GM21825 (cell line): ENCODE measurements around the gene DCT.

Experiments
- ATAC-seq: cut with Tn5 transposase; IDR thresholded peaks from one replicate; pipeline ENCODE4 v1.9.1; 2021; ENCODE audit warnings: mild to moderate bottlenecking, moderate library complexity; ENCODE audit not compliant: unreplicated experiment

The DCT gene

GRCh38 chr13:94400874-94401273, 78.6 kb downstream of the DCT start:
- ATAC-seq = no peak

DNA sequence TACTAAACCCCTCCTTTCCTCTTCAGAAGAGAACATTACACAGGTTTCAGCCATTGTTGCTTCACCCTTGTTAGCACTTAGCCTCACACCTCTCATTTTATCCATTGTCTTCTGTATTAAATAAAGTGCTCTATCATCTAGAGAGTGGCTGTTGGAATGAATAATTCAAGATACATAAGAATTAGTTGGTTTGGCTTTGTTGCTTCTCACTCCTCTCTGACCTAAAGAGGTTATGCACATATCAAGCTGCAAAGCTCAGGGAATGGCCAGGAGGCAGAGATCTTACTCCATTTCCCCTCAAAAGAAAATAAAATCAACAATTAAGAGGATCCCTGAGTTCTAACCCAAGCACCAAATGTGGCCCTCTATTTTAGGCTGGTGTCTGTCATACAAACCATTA, 79.7 kb downstream of the DCT start:
- ATAC-seq = no peak

DNA sequence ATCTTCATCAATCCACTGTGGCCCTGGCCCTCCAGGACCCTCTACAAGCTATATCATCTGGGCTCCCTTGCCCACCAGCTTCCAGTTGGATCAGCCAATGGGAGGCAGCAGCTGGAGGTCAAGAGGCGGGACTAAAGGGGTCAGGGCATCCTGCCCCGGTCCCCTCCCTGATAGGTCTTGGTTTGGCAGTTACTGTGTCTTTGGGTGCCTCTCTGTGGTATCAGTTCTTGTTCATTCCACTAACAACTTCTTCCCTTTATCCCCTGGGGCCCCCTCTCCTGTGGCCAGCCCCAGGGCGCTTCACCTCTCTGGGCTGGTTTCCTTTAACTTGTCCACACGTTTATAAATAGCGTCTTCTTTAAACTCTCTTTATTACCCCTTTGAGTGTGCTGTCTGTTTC, 83.6 kb downstream of the DCT start:
- no peak for ATAC-seq

GRCh38 chr13:94394723-94395122, 84.8 kb downstream of the DCT start:
- ATAC-seq = no peak

- no peak for ATAC-seq
These were observed 88.6 kb downstream of the DCT start for GRCh38 chr13:94390881-94391280.

- no peak for ATAC-seq
These were observed 89.7 kb downstream of the DCT start for GRCh38 chr13:94389604-94390351.

DNA sequence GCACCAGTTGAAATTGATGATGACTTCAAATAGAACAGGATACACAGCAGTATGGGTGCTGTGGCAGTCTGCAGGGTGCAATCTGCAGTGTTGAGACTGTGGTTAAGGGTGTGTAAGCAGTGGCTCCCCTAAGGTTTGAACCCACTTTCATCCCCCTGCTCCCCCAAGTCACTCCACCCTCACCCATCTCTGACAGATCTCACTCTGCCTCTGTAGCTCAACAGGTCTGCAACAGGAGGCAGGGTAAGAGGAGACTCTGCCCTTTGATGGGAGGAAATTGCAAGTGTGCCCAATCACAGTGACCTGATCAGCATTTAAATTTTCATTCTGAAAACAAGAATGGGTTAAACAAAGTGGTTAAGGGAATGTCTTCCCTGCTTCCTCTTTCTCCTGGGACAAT, 92.4 kb downstream of the DCT start:
- no peak for ATAC-seq
